NB4 (cell line): ENCODE results near the gene SLC35C1.

Experiments
- CTCF ChIP-seq: IDR thresholded peaks from one replicate; pipeline ENCODE4 v1.5.1; 2012; ENCODE audit warnings: low read depth, low read length
- POLR2A ChIP-seq: IDR thresholded peaks from 2 replicates; pipeline ENCODE4 v1.6.1; 2011; ENCODE audit warnings: mild to moderate bottlenecking; ENCODE audit not compliant: insufficient read length; ENCODE audit errors: extremely low read depth

GRCh38 chr11:45839204-45839603, 34.3 kb downstream of the SLC35C1 start:
- TF ChIP-seq CTCF (no peak), POLR2A (no peak)
